Inflammatory macrophage (primary cell): ENCODE data around the gene LSG1.

ENCODE experiments used
- DNase-seq, 2 donors: peaks; one replicate each; pipeline ENCODE4 v3.0.0-alpha.2; 2020 to 2022
- total RNA-seq, 18 experiments: gene quantifications; one replicate each; lab custom pipeline; 2026; ENCODE audit warnings: mixed read lengths in 6 of 18, inconsistent platforms in 2 of 18; lab: John Stamatoyannopoulos, UW

LSG1 gene
- total RNA-seq, result 18.5 to 59.3 (median 46.8) reads per million in 18 experiments

GRCh38 chr3:194671900-194672808 is at the start of gene LSG1:
Gene LSG1 (minus strand): TSS chr3:194672191. CDS start chr3:194672162, 29 bp downstream.
- peak; percentile 97 to 98 for DNase-seq

DNA sequence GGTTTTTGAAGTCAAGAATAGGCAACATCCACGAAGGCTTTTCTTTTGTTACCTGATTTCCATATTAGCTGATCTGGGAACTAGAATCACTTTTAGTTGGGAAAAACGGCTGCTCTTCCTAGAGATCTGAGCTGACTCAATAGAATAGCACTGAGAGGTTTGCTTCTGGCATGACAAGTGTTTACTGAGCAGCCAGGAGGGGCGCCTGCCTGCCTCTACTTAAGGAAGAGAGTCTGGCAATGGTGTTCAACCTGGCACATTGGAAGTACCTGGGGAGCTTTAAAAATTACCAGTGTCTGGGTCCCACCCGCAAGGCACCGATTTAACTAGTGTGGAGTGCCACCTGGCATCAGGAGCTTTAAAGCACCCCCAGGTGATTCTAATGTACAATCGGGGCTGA is 48.1 kb upstream of the LSG1 start:
- no peak for DNase-seq

DNA sequence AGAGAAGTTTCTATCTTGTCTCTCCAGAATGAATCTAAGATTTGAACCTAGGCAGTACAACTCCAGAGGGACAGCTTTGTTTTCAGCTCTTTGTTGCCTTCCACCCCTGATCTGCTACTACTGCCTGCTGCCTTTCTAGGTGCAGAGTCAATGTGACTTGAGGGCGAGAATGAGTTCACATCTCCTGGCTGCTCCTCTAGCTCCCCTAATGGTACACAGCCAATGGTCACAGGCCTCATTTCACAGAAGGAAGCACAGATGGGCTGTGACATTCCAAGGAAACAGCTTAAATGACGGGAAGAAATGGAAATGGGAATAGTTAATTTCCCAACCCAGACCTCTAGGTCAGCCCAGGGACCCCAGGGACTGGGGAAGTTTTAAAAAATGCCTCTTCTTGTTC is 46.1 kb upstream of the LSG1 start:
- no peak for DNase-seq

DNA sequence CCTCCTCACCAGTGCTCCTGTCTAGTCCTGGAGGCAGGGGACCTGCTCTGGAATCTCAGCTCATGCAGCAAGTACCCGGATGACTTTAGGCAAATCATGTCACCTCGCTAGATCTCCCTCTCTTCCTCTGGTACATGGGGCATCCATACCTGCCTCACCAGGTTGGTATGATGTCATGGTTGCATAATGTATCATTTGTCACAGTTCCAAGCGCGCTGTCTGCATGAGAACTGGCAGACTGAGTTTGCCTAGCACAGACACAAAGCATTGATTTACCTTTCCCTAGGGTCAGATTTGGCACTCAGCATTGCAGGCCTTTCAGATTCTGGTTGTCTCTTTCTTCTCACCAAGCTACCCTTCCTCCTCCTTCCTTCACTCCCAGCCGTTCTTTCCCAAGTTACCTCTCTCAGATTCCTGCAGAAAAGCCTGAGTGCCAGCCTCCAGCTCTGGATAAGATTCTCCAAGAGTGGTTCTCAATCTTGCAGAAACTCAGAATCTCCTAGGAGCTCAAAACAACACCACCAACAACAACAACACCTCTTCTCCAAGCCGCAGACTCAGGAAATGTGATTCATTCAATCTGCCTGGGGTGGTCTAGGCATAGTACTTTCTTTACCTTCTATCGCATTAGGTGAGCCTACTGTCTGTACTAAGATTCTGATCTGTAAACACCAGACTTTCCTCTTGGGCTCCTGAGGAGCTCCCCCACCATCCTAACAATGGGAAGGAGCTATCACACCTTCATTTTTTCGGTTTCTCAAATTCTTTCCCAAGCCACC is 43.2 kb upstream of the LSG1 start:
- DNase-seq, result no peak

- DNase-seq, result peak in 1 of 2 donors; percentile 25
Observed at GRCh38 chr3:194714564-194714963, 42.6 kb upstream of the LSG1 start.

GRCh38 chr3:194714137-194714455 is 42.1 kb upstream of the LSG1 start:
- no peak for DNase-seq

DNA sequence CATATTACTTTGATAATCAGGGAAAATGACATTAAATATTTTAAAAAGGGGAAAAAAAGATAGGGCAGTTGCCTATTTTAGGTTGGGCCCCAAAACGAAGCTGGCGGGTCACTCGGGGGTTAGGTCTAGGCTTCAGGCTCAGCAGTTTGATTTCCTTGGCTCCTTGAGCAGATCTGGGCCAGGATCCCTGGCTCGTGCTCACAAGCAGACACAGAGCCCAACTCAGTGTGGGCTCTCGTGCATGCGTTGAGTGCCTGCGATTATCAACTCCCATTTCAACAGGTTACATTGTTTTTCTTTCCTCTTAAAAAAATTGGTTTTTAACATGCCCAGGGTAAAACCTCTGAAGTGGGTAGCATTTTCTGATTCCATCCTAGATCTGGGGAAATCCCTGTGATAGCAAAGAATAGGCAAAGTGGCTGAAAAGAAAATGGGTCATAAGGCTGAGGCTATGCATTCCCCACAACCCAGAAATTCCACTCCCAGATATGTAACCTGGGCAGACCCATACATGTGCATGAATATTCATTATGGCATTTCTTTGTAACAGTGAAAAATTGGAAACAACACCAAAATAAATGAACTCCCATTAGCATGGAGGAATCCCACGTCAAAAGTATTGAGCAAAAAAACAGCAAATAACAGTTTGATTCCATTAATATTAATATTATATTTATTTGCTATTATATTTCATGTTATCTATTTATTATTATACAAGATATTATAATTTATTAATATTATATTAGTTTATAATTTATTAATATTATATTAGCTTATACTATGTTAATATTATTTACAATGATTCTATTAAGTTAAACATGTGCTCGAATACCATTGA is 41.5 kb upstream of the LSG1 start:
- no peak for DNase-seq

DNA sequence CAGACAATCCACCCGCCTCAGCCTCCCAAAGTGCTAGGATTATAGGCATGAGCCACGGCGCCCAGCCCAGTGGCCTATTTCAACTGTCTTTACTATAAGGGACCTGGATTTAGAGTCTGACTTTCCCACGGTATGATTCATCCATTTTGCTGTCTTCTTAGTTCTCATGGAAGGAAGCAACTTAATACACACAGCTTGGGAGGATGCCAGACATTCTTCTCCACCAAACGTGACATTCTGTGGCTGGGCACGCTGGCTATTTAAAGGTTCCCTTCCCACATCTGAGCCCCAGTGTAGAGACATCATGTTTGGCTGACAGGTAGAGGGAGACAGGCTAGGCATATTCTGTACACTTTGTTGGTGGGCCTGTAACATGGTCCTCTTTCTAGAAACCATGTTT is 39.9 kb upstream of the LSG1 start:
- no peak for DNase-seq

GRCh38 chr3:194711286-194711685 is 39.3 kb upstream of the LSG1 start:
- DNase-seq, result peak in 1 of 2 donors; percentile 20

- DNase-seq, result no peak
Observed at GRCh38 chr3:194707147-194707540, 35.2 kb upstream of the LSG1 start.

DNA sequence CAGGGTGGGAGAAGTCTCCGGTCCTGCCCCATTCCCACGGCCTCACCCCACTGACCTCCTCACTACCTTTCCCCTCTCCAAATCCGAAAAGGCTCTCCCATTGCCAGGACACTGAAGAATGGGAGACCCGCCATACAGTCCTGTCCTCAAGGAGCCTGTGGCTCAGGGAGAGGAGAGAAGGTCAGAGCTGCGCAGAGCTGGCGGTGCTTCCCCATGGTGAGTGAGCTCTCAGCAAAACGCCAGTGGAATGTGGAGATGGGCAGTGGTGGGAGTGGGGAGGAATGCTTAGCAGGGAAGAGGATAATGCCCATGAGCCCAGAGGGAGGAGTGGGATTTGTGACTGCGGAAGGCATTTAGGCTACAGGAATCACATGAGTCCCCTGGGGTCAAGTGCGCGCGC is 33.8 kb upstream of the LSG1 start:
- no peak for DNase-seq

DNA sequence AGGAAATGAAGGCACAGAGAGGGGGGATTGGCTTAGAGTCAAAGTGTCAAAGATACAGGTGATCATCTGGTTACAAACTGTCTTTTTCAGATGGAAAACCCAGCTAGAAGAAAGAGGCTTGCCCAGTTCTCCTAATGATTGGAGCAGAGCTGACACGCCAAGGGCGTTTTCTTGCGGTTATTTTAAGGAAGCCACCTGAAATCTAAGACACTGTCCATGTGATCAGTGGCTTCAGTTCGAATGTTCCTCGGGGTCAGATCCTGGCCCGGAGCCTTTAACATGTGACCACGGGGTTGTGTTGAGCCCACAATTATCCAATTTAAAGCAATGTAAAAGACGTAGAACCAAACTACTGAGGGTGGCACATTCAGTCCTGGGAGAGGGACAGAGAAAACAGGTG is 33.2 kb upstream of the LSG1 start:
- DNase-seq, result no peak

DNA sequence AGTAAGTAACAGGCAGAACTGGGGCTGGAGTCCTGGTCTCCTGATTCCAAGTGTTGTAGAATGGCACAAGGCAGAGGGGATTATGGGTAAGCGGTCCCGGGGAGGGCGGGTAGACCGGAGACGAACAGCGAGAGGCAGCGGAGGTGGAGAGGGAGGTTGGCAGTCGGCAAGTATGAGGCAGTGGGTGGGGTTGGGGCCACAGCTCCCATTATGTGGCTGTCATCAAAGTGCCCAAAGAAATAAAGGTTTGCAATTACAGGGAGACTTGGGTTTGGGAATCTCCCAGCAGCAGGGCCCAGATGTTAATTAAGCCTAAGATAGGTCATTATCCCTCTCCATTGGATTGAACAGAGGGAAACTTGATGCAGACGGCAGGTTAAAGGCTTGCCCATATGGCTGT is 30.6 kb upstream of the LSG1 start:
- no peak for DNase-seq

DNA sequence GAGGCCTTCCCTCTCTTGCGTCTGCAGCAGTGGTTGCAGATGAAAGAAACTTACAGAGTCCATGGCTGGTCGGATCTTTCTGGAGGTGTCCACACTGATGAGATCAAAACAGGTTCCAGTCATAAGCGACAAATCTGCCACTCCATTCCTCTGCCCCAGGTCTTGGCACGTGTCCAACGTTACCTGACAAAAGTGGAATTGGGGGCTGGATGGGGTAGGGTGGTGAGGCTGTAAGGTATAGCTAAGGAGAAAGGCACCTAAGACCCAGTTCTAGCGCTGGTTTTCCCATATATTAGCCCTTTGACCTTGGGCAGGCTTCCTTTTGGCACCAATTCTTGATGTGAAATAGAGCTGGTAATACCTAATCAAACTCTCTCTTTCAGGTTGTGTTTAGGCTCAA is 24.7 kb upstream of the LSG1 start:
- no peak for DNase-seq

DNA sequence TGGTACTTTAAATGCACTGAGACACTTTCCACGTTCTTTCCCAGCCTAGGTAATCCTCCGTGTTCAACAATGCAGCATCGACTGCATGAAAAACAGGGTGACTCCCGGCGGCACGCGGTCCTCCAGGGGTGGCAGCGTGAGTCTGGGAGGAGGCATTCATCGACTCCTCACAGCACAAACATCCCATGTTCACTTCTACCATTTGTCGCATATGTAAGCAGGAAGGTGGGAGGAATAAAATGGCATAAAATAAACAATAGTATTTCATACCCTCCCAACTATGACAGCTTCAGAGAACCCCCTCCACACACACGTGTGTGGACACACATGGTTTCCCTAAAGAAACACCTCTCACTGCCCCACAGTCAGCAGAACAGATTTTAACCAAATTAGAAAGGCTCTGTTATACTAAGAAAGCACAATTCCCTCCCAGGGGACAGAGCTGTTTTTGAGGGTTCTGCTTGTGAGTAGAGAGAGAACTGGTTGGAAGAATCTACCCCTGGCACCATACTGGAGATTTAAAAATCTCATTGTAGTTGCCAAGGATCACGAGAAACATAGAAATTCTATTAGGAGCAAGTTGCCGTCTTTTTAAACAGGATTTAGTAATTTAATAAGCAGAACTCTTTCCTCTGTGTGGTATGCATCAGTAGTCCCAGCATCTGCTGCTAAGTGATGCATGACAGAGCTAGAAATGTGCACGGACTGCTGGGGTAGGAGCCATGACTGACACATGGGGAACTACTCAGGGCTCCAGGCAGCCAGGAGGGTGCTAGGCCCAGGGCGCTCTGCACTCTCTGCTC is 19.7 kb upstream of the LSG1 start:
- DNase-seq, result no peak

DNA sequence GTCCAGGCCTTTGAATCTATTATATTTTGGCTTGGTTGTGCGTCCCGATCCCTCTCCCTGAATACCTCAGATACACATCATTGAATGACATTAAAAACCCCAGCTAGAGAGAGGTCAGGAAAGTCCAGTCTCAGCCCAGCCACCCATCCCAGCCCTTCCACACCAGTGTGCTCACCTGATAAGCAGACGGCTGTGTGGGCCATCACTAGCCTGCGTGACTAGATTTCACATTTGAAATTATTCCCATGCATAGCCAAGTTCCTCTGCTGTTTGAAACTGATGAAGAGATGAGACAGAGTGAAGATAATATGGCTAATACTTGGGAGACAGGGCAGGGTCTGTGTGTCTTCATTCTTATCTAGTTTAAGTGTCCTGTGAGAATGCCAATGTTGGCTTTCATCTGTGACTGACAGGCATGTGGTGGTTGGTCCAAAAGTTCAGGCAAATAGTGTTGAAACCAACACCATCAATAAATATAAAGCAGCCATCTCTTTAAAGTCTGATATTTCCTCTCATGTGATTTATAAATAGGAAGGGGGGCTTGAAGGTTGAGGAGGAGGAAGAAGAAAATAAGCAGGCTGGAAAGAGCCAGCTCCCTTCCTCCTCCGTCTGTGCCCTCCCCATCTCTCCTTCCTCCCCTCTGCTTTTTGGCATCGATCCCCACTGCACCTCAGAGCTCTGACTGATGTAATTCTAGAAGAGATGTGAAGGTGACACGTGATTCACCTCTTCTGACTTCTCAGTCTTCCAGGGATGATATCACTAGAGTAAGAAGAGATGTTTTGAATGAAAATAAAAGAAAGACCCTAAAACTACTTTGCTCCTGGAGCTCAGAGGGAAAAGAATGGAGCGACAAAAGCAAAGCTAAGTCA is 18.7 kb upstream of the LSG1 start:
- no peak for DNase-seq

DNA sequence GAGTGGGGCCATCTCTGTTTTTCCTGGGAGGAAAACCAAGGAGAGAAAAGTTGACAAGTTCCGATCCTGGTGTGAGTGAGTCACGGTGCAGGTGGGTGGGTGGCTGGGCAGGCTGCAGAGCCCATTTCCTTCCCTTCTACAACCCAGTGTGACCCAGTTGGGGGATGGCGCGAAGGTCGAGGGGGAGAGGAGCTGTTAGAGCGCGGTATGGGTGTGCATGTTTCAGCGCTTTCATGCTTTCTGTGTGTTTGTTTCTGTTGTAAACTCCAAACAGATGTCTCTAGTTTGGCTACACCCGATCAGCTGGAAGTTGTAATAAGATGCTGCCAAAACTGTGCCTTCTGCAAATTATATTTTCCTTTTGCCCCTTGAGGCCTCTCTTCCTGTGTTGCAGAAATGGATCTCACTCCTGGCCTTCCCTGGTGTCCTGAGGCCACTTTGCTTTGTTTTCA is 17.5 kb upstream of the LSG1 start:
- peak; percentile 10 to 65 for DNase-seq

DNA sequence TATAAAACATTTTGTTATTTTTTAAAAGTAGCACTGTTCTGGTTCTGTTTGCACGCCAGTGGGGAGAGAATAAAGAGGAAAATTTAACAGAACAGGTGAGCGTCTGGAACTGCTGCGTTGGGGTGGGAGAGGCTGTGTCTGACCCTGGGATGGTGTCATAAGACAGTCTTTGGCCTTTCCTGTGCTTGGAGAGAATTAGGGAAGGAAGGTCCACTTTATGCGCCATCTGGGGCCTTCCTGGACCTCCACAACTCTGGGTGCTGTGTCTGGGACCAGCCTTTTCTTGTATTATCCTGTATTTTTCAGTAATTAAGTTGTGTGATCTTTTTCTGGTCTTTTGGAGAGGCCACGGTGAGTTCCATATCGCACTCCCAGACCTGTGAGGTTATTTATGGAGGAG is 17.0 kb upstream of the LSG1 start:
- no peak for DNase-seq

GRCh38 chr3:194688200-194688740 is 16.3 kb upstream of the LSG1 start:
- peak; percentile 45 to 66 for DNase-seq

DNA sequence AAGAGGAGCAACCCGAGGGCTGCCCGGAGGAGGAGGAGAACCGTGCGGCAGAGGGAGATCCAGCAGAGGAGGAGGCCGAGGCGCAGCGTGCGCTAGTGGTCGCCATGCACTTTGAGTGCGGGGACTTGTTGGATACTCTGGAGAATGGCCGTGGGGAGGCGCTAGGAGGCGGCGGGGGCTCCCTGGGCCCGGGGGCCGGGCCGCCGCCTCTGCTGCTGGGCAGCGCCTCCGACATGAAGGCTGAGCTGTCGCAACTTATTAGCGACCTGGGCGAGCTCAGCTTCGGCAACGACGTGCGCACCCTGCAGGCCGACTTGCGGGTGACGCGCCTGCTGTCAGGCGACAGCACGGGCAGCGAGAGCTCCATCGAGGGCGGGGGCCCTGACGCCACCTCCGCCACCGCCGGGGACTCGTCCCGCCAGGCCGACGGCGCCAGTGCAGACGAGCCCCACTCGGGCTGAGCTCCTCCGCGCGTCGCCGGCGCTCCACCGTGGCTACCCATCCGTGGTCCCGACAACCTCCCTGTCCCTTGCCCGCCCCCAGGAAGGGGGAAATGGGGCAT is 15.7 kb upstream of the LSG1 start:
- DNase-seq, result peak; percentile 61 to 73
